ENCODE data around the gene PRKCE. TPM values are rescaled to one million over a fixed set of nuclear protein-coding genes. Genes with fewer than 3 reads are reported as not detected.
"Not testable (repeated sequence)": the region's sequence is repeated elsewhere in the genome, so short reads cannot be mapped to it uniquely, and the experiment has no call there.

PRKCE gene
- total RNA-seq, 1 donor from 2014 or later, result 14.8 TPM

DNA sequence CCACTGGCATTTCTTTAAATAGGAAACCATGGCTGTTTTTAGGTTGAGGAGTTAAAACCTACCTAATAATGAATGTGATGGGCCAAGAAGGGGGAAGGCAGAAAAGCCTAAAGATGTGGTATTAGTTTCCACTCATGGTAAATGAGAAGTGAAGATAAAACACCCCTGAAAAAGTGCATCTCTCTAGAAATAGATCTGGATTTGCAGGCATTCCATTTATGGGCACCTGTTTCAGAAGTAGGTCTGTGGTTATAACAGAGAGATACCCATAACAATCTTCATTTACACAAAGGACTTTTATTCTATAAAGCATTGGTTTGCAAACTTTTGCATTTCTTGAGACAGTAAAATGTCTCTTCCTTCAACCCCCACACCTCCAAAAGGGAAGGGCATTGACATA lies 62.1 kb downstream of the PRKCE start:
- no peak for ATAC-seq
- no peak for DNase-seq
- intact Hi-C loops (cut with micrococcal nuclease), result no loop called here

DNA sequence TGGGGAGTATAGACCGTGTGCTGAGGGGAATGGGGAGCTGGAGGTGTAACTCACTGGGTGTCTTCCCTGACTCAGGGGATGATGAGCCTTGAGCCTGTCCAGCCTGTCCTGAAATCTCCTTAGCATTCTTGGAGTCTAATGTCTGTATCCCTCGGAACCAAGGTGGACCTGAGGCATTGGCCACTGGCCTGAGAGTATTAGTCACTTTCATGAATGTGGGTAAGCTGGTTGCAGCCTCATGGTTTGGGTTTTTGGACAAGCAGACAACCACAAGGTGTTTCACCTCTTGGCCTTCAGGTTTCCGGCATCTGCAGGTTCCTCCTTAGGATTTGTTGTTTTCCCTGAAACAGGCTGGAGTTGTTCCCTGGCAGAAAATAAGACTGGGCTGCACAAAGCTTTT lies 63.2 kb downstream of the PRKCE start:
- intact Hi-C loops (cut with micrococcal nuclease), result no loop called here
- ATAC-seq (no peak), DNase-seq (no peak)

DNA sequence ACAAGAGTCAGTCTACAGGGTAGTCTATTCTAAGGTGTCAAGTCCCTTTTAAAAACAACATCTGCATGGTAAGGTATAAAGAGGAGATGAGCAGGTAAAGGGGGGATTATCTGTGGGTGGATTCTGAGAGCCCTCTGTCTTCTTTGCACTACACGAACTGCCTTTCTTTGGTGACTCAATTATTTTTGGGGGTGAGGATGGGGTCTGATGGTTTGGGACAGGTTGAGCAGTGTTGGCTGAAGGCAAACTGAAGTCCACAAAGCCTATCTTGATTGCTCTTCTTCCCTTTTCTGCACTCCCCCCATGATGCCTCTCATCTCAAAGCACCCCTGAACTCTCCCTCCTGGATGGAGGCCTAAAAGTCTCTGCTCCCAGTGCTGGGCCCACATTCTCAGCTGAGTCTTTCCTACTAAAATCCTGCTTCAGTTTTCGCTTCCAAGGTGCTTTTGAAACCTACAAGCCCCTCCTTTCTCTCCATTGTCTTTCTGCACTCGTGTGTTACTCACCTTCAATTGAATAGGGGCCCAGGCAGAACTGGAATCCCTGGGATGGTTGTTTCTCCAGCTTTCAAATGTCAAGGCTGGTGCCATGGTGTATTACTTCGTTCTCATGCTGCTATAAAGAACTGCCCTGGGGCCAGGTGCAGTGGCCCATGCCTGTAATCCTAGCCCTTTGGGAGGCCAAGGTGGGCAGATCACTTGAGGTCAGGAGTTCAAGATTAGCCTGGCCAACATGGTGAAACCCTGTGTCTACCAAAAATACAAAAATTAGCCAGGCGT lies 64.3 kb downstream of the PRKCE start:
- intact Hi-C loops (cut with micrococcal nuclease), result no loop called here
- ATAC-seq, result no peak
- DNase-seq, result no peak

DNA sequence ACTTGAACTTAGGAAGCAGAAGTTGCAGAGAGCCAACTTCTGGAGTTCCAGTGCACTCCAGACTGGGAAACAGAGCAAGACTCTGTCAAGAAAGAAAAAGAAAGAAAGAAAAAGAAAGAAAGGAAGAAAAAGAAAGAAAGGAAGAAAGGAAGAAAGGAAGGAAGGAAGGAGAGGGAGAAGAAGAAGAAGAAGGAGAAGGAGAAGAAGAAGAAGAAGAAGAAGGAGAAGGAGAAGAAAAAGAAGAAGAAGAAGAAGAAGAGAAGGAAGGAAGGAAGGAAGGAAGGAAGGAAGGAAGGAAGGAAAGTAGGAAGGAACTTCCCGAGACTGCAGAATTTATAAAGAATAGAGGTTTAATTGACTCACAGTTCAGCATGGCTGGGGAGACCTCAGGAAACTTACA lies 65.0 kb downstream of the PRKCE start:
- DNase-seq; intact Hi-C loops (cut with micrococcal nuclease); ATAC-seq: not testable (repeated sequence)

DNA sequence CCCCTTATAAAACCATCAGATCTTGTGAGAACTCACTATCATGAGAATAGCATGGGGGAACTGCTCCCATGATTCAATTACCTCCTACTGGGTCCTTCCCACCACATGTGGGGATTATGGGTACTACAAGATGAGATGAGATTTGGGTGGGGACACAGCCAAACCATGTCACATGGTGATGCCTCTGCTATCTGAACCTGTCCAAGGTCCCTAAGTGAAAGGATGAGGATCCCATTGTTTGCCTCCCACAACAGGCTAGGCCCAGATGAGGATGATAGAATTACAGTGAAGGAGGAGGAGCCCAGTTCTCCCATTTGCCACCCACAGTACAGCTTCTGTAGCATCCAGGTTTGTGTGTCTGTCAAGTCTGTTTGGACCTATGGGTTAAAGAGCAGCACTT lies 65.4 kb downstream of the PRKCE start:
- no peak for ATAC-seq
- intact Hi-C loops (cut with micrococcal nuclease), result no loop called here
- no peak for DNase-seq

DNA sequence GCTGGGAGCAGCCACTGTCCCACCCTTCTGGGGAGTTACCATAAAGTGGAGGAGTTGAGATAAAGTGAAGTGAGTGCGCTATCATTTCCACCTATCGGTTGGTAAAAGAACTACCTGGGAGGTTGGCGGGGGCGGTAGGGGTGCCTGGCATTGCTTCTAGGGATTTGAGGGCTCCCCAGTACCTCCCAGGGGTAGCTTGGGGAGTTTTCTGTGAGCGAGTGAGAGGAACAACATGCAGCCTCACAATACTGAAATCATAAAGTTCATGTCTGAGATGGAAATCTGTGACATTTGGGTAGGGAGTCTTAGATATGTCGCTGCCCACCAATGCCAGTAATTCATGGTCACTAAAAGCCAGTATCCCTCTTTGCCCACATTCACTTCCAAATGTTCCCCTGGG lies 68.7 kb downstream of the PRKCE start:
- intact Hi-C loops (cut with micrococcal nuclease), result no loop called here
- DNase-seq (no peak), ATAC-seq (no peak)

DNA sequence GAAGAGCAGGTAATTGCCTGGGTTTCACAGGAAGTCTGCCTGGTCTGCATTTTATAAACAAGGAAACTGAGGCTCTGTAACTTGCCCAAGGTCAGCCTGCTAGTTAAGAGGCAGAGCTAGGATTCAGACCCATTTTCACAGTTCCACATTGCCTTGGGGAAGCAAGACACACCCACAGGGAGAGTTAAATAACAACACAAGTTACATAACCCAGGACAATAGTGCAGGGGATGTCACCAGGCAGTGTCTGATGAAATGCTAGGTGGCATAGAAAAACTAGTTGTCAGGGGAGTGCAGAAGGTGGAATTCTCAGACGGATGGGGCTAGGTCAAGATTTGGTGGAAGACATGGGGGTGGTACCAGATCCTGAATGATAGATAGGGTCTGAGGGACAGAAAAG lies 69.7 kb downstream of the PRKCE start:
- no peak for DNase-seq
- intact Hi-C loops (cut with micrococcal nuclease), result no loop called here
- no peak for ATAC-seq

DNA sequence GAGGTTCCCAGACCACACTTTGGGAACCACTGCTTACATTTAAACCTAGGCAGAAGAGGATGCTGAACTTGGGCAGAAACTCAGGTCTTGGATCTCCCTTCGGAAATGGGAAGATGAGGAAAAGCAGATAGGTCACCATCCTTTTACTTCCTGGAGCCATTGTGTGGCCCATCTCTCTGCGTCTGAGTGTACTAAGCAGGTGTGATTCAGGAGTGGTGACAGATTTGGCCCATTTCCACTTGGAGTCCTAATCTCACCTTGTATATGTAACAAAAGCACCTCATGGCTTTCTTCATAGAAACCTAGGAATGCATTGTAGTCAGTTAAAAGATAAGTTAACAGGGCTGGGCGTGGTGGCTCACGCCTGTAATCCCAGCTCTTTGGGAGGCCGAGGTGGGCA lies 71.0 kb downstream of the PRKCE start:
- DNase-seq (no peak), ATAC-seq (no peak)
- intact Hi-C loops (cut with micrococcal nuclease), result no loop called here

DNA sequence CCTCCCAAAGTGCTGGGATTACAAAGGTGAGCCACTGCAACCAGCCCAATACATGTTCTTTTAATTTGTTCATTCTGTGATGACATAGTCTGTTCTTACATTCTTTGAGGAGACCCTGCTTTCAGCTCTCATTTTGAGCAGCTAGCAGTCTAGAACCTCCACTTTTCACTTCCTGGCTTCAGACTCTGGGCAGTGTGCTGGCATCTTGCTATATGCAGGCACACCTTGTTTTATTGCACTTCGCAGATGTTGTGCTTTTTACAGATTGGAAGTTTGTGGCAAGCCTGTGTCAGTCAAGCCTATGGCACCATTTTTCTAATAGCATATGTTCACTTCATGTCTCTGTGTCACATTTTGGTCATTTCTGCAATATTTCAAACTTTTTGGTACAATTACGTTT lies 72.4 kb downstream of the PRKCE start:
- intact Hi-C loops (cut with micrococcal nuclease), result no loop called here
- no peak for DNase-seq
- no peak for ATAC-seq

DNA sequence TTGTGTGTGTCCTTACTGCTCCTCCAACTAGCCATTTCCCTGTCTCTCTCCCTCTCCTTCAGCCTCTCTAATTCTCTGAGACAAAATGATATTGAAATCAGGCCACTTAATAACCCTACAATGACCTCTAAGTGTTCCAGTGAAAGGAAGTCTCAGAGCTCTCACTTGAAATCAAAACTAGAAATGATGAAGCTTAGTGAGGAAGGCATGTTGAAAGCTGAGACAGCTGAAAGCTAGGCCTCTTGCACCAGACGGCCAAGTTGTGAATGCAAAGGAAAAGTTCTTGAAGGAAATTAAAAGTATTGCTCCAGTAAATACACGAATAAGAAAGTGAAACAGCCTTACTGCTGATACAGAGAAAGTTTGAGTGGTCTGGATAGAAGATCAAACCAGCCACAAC lies 72.9 kb downstream of the PRKCE start:
- ATAC-seq (peak; percentile 41), DNase-seq (no peak)
- intact Hi-C loops (cut with micrococcal nuclease), result no loop called here

DNA sequence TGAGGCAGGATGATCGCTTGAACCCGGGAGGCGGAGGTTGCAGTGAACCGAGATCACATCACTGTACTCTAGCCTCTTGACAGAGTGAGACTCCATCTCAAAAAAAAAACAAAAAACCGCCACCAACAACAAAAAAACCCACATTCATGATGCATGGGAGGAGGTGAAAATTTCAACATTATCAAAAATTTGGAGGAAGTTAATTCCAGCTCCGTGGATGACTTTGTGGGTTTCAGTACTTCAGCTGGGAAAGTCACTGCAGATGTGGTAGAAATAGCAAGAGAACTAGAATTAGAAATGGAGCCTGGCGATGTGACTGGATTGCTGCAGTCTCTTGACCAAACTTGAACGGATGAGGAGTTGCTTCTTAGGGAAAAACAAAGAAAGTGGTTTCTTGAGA lies 74.3 kb downstream of the PRKCE start:
- ATAC-seq, result no peak
- intact Hi-C loops (cut with micrococcal nuclease), result no loop called here

DNA sequence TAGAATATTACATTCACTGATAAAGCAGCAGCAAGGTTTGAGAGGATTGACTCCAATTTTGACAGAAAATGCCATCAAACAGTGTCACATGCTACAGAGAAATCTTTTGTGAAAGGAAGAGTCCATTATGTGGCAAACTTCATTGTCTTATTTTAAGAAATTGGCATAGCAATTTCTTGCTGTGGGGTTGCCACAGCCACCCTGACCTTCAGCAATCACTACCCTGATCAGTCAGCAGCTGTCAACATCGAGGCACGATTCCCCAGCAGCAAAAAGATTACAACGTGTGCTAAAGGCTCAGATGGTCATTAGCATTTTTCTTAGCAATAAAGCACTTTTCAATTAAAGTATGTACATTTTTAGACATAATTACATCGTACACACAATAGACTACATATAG lies 74.7 kb downstream of the PRKCE start:
- ATAC-seq (no peak), DNase-seq (no peak)
- intact Hi-C loops (cut with micrococcal nuclease), result no loop called here

More for the DNA sequence above, 74.3 kb downstream of the PRKCE start:
- DNase-seq, result no peak

DNA sequence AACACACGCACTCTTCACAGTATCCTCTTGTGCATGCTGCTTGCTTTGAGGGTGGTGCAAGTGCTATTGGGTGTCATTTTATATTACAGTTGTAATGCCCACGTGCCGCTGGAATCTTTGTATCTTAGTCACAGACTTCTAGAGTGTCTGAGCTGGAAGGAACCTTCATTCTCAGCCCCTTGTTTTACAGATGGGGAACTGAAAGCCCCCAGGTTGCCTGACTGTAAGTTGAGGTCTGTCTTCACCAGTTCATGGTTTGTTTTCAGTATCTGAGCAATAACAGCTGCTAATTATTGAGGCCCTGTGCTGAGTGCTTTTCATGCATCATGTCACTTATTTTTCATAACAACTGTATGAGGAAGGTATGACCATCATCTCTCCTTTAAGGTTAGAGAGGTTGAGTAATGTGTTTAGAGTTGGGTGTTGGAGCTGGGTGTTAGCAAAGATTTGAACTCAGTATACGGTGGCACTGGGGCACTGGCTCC lies 77.0 kb downstream of the PRKCE start:
- intact Hi-C loops (cut with micrococcal nuclease), result no loop called here
- no peak for ATAC-seq
- no peak for DNase-seq

DNA sequence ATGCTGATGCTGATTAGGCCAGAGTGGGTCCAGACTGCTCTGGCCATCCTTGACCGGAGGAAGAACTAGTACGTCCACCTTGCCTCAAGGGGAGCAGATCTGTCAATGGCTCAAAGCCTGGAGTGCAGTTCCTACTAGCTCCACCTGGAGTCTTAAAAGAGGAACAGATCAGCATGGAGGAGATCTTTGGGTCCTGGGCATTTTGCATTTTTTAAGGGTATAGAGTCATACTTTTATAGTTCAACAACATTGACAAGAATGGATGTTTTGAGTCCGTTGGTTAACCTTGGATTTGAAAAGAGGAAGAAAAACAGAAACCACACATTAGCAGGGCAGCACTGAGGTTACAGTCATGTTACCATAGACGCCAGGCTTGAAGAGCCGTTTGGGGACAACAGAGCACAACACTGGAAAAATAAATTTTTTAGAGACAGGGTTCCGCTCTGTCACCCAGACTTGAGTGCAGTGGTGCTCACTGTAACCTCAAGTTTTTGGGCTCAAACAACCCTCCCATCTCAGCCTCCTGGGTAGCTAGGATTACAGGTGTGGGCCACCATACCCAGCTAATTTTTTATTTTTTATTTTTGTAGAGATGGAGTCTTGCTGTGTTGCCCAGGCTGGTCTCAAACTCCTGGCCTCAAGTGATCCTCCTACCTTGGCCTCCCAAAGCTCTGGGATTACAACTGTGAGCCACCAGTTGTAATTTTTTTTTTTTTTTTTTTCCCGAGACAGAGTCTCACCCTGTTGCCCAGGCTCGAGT lies 78.5 kb downstream of the PRKCE start:
- DNase-seq (no peak), ATAC-seq (no peak)
- intact Hi-C loops (cut with micrococcal nuclease), result no loop called here

DNA sequence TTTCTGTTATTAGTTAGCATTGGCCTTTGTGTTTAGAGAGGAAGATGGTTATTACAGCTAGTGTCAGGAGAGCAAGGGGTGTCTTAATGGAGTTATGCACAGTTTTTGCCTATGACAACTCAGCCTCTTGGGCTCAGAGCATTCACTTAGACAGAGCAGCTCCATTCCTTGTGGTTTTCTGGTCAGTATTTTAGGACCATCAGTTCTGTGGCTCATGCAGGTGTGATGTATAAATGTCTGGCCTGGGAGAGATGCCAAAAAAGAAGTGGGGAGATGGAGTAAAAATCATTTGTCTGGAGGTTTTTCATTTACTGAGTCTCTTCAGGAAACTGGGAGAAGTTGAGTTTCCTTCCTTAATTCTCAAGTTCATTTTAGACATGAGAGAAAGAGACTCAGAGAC lies 79.7 kb downstream of the PRKCE start:
- intact Hi-C loops (cut with micrococcal nuclease), result no loop called here
- no peak for ATAC-seq

DNA sequence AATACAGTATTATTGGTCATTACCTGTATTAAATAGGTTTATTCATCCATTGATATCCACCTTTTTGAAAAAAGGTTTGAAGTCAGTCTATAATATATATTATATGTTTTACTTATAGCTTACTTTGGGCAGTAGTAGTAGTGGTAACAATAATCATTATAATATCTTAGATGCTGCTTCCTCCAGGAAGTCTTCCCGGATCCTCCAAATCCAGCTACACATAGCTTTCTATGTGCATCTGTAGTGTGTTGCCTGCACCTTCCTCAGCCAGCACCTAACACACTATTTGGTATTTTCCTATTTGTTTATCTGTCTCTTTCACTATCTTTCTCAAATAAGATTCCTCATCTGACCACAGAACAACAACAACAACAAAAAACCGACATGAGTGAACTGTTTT lies 81.0 kb downstream of the PRKCE start:
- ATAC-seq (no peak), DNase-seq (no peak)
- intact Hi-C loops (cut with micrococcal nuclease), result no loop called here

More for the DNA sequence above, 79.7 kb downstream of the PRKCE start:
- DNase-seq, result no peak

DNA sequence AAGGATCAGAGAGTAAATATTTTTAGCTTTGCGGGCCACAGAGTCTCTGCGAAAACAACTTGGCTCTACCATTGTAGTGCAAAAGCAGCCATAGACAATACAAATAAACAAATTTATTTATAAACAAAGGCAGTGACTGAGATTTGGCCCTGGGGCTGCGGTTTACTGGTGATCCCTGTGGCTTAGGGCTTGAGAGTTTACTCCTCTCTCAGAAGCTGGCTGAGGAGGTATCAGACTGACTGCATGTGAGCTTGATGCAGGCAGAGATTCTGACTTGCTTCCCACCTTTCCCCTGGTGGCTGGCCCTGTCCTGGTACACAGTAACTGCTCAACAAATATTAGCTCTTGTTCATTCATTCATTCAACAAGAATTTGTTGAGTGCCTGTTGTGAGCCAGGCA lies 81.5 kb downstream of the PRKCE start:
- DNase-seq (no peak), ATAC-seq (no peak)
- intact Hi-C loops (cut with micrococcal nuclease), result no loop called here

DNA sequence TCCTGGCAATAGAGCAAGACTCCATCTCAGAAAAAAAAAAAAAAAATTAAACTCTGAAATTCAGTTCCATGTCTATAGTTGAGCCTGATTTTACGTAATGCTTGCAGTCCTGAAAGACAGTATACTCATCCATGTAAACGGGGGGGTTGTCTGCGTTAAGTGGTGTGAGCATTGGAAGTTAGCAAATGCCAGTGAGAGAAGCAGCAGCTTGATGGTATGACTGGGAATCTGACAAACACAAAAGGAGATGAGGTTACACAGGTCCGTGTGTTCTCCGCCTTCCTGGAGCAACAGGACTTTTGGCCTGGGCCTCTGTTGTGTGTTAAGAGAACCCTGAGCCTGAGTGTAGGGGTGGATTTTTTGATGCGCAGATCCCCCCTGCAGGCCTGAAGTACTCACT lies 82.9 kb downstream of the PRKCE start:
- intact Hi-C loops (cut with micrococcal nuclease), result no loop called here
- DNase-seq, result no peak
- ATAC-seq, result no peak

DNA sequence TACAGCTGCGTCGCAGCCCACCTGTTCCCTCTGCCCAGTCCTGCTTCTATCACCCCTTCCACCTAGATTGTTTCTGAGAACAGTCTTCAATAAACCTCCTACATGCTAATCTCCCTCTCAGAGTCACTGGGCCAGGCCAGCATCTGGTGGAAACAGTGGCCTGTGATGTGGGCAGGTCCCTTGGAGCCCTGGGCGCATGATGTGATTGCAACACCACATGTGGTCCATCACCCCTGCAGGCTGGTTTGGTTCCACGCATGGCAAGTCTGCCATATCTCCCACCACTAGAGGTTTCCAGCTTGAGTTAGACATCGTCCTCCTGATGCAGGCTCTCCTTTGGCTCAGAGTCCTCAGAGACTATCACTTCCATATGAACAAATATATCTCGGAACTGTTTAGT lies 83.5 kb downstream of the PRKCE start:
- intact Hi-C loops (cut with micrococcal nuclease), result no loop called here
- DNase-seq, result peak; percentile 36
- ATAC-seq, result no peak

DNA sequence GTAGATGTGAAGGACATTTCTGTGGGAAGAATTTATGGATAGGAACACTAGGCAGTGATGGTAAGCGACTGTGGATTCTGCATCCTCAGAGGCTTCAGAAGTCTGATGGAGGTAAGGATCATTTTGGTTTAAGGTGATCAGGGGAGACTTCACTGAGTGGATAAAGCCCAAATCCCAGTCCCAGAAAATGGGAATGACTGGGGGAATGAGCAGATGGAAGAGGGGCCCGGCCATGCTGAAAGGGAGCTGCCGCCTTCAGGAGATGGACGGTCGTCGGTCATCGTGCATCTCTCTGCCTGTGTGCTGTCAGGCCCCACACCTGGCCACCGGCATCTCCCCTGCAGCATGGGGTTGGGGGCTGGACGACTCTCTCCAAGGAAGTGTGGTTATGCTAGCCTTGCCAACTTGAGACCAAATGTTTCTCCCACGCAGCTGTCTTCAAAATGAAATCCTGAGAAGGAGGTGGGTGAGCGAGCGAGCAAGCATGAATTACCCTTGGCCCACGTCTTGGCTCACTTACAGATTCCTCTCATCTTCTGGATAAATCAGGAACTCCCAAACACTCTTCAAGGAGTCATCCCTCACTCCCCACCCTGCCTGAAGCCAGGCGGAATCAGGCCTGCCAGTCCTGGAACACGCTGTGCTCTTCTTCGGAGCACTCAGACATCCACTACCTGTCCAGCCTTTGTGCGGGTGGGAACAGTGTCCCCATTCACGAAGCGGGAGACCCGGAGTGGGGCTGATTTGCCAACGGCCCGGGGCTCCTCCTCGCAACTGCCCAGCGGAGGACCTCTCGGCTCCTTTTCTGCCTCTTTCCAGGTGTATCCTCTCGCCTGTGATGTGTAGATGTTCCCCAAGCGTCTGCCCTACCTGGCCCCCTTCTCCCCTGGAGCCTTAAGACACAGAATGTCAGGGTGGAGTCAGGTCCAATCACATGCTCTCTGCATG lies 85.6 kb downstream of the PRKCE start:
- ATAC-seq (no peak), DNase-seq (no peak)
- intact Hi-C loops (cut with micrococcal nuclease), result no loop called here

Data from left ventricle myocardium superior (tissue), 1 donor.